ENCODE results near the gene PDE10A. TPM values are rescaled to one million over a fixed set of nuclear protein-coding genes. Genes with fewer than 3 reads are reported as not detected.

The PDE10A gene
- total RNA-seq, 4 donors from 2014 or later: 0.59 to 3.1 (median 2.0) TPM

DNA sequence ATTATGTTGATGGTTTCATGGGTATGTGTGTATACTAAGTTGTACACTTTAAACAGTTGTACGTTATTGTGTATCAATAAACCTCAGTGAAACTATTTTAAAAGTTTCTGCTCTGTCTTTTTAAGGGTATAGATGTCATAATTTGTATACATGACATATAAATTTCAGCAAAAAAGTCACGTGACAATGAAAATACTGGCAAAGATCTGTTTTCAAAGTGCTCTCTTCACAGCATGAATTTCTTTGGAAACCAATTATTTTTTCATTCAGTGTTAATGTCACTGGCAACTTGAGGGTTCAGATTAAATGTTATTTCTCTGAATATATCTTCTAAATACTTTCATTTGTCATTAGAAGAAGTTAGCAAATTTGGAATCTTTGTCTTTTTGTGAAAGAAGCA lies 261.9 kb downstream of the PDE10A start:
- Histone ChIP-seq H3K4me1 (no peaks in the 10 kb centered on the region), H3K4me3 (no peak overlapping the region), H3K9me3 (no peaks in the 10 kb centered on the region), H3K27me3 (no peaks in the 10 kb centered on the region), H3K36me3 (no peaks in the 10 kb centered on the region), H3K27ac (no peak overlapping the region)
- DNase-seq (ENCODE audit: low spot score in 2 of 2): no peak
- 81% methylated on average over 2 of the region's 2 CpGs for WGBS
- TF ChIP-seq POLR2AphosphoS5 (IDR thresholded peaks at IDR 0.05) (no peak), POLR2A (IDR thresholded peaks at IDR 0.05) (no peak), EP300 (IDR thresholded peaks at IDR 0.05) (no peak)
- TF ChIP-seq, protein P1, sequence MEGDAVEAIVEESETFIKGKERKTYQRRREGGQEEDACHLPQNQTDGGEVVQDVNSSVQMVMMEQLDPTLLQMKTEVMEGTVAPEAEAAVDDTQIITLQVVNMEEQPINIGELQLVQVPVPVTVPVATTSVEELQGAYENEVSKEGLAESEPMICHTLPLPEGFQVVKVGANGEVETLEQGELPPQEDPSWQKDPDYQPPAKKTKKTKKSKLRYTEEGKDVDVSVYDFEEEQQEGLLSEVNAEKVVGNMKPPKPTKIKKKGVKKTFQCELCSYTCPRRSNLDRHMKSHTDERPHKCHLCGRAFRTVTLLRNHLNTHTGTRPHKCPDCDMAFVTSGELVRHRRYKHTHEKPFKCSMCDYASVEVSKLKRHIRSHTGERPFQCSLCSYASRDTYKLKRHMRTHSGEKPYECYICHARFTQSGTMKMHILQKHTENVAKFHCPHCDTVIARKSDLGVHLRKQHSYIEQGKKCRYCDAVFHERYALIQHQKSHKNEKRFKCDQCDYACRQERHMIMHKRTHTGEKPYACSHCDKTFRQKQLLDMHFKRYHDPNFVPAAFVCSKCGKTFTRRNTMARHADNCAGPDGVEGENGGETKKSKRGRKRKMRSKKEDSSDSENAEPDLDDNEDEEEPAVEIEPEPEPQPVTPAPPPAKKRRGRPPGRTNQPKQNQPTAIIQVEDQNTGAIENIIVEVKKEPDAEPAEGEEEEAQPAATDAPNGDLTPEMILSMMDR (IDR thresholded peaks at IDR 0.05): no peak

DNA sequence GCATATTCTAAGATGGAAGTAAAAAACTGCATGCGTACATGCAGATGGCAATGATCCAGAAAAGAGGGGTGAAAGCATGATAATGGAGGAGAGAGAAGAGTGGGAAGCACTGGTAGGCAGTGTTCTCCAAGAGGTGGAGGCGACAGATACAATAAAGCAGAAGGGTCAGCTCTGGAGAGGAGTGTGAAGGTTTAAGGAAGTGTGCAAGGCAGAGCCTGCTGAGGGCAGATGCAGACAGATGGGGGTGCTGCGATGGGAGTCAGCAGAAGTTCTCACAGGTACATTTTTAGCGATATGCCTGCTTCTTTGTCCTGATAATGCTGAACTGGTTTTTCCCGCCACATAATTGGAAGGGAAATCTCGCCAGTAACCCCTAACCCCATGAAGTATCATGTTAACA lies 272.6 kb downstream of the PDE10A start:
- DNase-seq (ENCODE audit: low spot score in 2 of 2): no peak
- Histone ChIP-seq H3K36me3 (no peaks in the 10 kb centered on the region), H3K27ac (no peak overlapping the region), H3K27me3 (no peaks in the 10 kb centered on the region), H3K9me3 (peaks cover 5% of the 10 kb centered on the region), H3K4me1 (no peaks in the 10 kb centered on the region), H3K4me3 (no peak overlapping the region)
- TF ChIP-seq, protein P1 (IDR thresholded peaks at IDR 0.05): no peak
- 85% methylated on average over 6 of the region's 6 CpGs for WGBS

DNA sequence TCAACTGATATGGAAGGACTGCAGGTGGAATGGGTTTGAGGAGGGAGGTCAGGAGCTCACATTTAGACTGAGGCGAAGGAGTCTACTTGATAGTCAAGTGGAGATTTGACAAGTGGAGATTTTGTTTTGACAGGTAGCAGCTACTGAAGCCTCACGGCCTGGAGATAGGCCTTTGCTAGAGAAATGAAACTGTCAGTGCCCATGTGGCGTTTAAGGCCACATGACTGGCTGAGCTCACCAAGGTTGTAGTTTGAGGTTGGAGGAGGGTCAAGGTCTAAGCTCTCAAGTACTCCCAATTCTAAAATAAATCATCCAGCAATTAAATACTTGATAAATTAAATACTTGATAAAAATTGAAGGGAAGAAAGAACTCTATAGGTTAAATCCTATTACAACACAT lies 273.5 kb downstream of the PDE10A start:
- TF ChIP-seq POLR2AphosphoS5 (IDR thresholded peaks at IDR 0.05) (no peak), POLR2A (IDR thresholded peaks at IDR 0.05) (no peak), EP300 (IDR thresholded peaks at IDR 0.05) (no peak)
- TF ChIP-seq, protein P1 (IDR thresholded peaks at IDR 0.05): no peak
- Histone ChIP-seq H3K4me1 (no peaks in the 10 kb centered on the region), H3K4me3 (no peak overlapping the region), H3K9me3 (peaks cover 5% of the 10 kb centered on the region), H3K36me3 (no peaks in the 10 kb centered on the region), H3K27me3 (no peaks in the 10 kb centered on the region), H3K27ac (no peak overlapping the region)
- 85% methylated on average over 3 of the region's 3 CpGs for WGBS
- no peak for DNase-seq (ENCODE audit: low spot score in 2 of 2)

DNA sequence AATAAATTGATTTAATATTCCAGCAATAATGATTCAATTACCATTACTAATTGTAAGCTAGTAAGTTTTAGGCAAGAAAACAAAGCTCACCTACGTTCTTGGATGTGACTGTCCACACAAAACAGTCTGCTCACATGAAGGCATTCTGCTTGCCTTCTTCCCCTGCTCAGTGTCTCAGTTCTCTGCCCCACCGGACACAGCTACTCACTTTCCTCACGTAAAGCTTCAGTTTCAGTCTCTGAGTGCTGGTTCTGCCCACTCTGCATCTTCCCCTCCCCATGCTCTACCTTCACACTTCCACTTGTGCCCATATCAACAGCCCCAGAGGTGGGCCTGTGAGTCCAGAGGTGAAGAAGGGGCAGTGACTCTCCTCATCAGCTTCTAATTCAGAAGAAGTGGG lies 279.7 kb downstream of the PDE10A start:
- no peaks in the 10 kb centered on the region for H3K4me1 ChIP-seq
- DNase-seq (ENCODE audit: low spot score in 2 of 2): no peak
- H3K36me3 ChIP-seq: no peaks in the 10 kb centered on the region
- no peaks in the 10 kb centered on the region for H3K27me3 ChIP-seq
- 81% methylated on average over 3 of the region's 3 CpGs for WGBS
- TF ChIP-seq, protein P1 (IDR thresholded peaks at IDR 0.05): no peak
- TF ChIP-seq POLR2A (IDR thresholded peaks at IDR 0.05): no peak
- no peak for TF ChIP-seq POLR2AphosphoS5 (IDR thresholded peaks at IDR 0.05)
- no peaks in the 10 kb centered on the region for H3K9me3 ChIP-seq
- H3K27ac ChIP-seq: no peak overlapping the region
- H3K4me3 ChIP-seq: no peak overlapping the region

DNA sequence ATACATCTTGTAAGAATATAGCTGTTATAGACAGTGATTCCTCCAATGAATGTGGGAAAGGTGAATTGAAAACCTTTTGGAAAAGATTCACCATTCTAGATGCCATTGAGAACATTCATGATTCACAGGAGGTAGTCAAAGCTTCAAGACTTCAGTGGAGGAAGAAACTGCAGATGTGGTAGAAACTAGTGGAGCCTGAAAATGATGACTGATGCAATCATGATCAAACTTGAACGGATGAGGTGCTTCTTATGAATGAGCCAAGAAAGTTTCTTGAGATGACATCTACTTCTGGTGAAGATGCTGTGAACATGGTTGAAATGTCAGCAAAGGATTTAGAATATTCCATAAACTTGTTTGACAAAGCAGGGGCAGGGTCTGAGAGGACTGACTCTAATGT lies 286.9 kb downstream of the PDE10A start:
- Histone ChIP-seq H3K4me1 (no peaks in the 10 kb centered on the region), H3K9me3 (no peaks in the 10 kb centered on the region), H3K36me3 (no peaks in the 10 kb centered on the region), H3K27ac (no peak overlapping the region), H3K4me3 (no peak overlapping the region), H3K27me3 (no peaks in the 10 kb centered on the region)
- TF ChIP-seq POLR2AphosphoS5 (IDR thresholded peaks at IDR 0.05) (no peak), POLR2A (IDR thresholded peaks at IDR 0.05) (no peak), EP300 (IDR thresholded peaks at IDR 0.05) (no peak)
- TF ChIP-seq, protein P1 (IDR thresholded peaks at IDR 0.05): no peak
- no peak for DNase-seq (ENCODE audit: low spot score in 2 of 2)
- 94% methylated on average over 1 of the region's 1 CpG for WGBS

All from suprapubic skin (tissue), 4 donors.